Activated CD8-positive, alpha-beta T cell treated with anti-CD3 and anti-CD28 coated beads, Interleukin-2, amount 10 ng/mL, durations not matched to agents 7 days and 5 days (primary cell): ENCODE data around the gene GSC. TPM values are rescaled to one million over a fixed set of nuclear protein-coding genes. Genes with fewer than 3 reads are reported as not detected.

ENCODE experiments used
- ATAC-seq: fragments of 150-1000 bp; cut with Tn5 transposase; one replicate; pipeline ENCODE4 v1.10.0; 2021; ENCODE audit warnings: moderate library complexity
- CTCF ChIA-PET: fragments of 350-600 bp; sonication (Branson Sonifier 250); formaldehyde crosslinking; loops from one replicate; lab custom pipeline; 2021; ENCODE audit warnings: antibody characterized with exemption; lab: Charles Lee
- POLR2A ChIA-PET: fragments of 350-600 bp; sonication (Branson Sonifier 250); formaldehyde crosslinking; loops from one replicate; lab custom pipeline; 2021; ENCODE audit warnings: antibody characterized with exemption; lab: Charles Lee
- DNase-seq: peaks from one replicate; pipeline ENCODE4 v3.0.0-alpha.2; 2020
- H3K27ac Mint-ChIP-seq: one replicate; pipeline ENCODE4 v1.8.0; 2021; ENCODE audit warnings: mild to moderate bottlenecking, mixed read lengths
- H3K27me3 Mint-ChIP-seq: one replicate; pipeline ENCODE4 v1.8.0; 2021; ENCODE audit warnings: low read depth, mixed read lengths
- H3K36me3 Mint-ChIP-seq: one replicate; pipeline ENCODE4 v1.8.0; 2021; ENCODE audit warnings: low read depth, mixed read lengths
- H3K4me1 Mint-ChIP-seq: one replicate; pipeline ENCODE4 v1.8.0; 2021; ENCODE audit warnings: low read depth, mixed read lengths
- H3K4me3 Mint-ChIP-seq: one replicate; pipeline ENCODE4 v1.8.0; 2021; ENCODE audit warnings: mild to moderate bottlenecking, mixed read lengths
- H3K9me3 Mint-ChIP-seq: one replicate; pipeline ENCODE4 v1.8.0; 2022; ENCODE audit warnings: mixed read lengths; ENCODE audit not compliant: insufficient read depth
- total RNA-seq, 2 experiments: library from RNA; stranded (reverse); gene quantifications; one replicate each; pipeline ENCODE4 v1.2.3, GENCODE V29; 2021

GSC gene
- total RNA-seq, 2 experiments from 2014 or later = not detected

- CTCF ChIA-PET = no interaction called here
- Mint-ChIP-seq H3K4me1 (peaks cover 17% of the 10 kb centered on the region), H3K27ac (no peak overlapping the region), H3K4me3 (peak overlapping the region; percentile 28), H3K36me3 (peaks cover 24% of the 10 kb centered on the region), H3K27me3 (peaks cover 85% of the 10 kb centered on the region), H3K9me3 (peaks cover 10% of the 10 kb centered on the region)
- DNase-seq (no peak), ATAC-seq (no peak)
- POLR2A ChIA-PET = no interaction called here
Measured at GRCh38 chr14:94770815-94771157, 873 bp upstream of the GSC start.

DNA sequence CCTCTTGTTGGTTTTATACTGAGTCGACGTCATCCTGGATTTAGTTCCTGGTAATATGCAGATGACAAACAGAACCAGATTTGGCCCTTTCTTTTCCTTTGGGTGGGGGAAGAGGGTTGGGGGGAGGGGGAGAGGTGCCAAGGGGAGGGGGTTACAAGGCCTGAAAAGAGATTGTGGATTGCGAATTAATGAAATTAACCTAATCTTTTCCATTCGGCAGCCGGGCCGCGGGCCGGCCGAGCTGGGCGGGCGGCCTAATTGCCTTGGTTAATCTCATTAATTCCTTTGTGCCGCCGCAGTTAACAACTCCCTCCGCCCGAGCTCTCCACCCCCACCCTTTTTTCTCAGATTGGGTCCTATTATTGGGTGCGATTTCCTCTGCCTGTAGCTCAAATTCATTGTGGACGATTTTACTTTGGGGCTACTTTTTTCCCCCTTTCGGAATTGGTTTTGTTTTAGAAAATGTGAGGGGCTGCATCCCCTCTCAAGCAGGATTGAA is 387 bp upstream of the GSC start:
- Mint-ChIP-seq H3K4me3 (peak overlapping the region; percentile 45), H3K4me1 (peaks cover 17% of the 10 kb centered on the region), H3K9me3 (peaks cover 10% of the 10 kb centered on the region), H3K36me3 (peaks cover 24% of the 10 kb centered on the region), H3K27ac (no peak overlapping the region), H3K27me3 (peaks cover 84% of the 10 kb centered on the region)
- CTCF ChIA-PET = no interaction called here
- DNase-seq (no peak), ATAC-seq (no peak)
- POLR2A ChIA-PET = no interaction called here

DNA sequence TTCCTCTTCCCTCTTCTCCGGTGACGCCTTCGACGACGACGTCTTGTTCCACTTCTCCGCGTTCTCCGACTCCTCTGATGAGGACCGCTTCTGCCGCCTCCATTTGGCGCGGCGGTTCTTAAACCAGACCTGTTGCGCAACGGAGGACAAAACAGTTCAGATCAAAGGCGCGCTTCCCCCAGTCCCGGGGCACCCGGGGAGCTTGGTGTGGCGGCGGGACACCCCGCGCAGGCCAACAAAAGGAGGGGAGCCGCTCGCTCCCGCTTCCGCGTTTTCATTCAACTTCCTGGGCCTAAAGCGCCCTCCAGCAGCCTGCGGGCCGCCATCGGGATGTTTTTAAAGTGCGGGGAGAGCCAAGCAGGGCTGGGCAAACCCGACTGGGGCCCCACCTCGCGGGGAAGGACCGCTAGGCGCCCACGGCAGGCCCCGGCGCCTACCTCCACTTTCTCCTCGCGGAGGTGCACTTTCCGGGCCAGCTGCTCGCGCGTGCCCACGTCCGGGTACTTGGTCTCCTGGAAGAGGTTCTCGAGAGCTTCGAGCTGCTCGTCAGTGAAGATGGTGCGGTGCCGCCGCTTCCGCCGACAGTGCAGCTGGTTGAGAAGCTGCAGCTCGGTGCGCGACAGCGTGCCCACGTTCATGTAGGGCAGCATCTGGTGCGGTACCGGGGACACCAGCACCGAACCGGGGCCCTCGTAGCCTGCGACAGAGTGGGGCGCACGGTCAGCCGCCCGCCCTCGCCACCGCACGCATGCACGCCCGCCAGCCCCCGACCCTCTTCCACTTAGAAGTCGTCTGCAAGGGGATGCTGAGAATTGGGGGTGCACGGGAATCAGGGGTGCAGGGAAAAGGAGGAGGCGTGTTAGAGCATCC is 1.2 kb downstream of the GSC start:
- ChIA-PET POLR2A (no interaction called here), CTCF (no interaction called here)
- H3K4me3 Mint-ChIP-seq = peak overlapping the region; percentile 70
- peaks cover 17% of the 10 kb centered on the region for H3K4me1 Mint-ChIP-seq
- peak overlapping the region; percentile 46 for H3K27ac Mint-ChIP-seq
- ATAC-seq (peak; percentile 37), DNase-seq (peak; percentile 63)
- peaks cover 10% of the 10 kb centered on the region for H3K9me3 Mint-ChIP-seq
- H3K36me3 Mint-ChIP-seq = peaks cover 22% of the 10 kb centered on the region
- peaks cover 81% of the 10 kb centered on the region for H3K27me3 Mint-ChIP-seq

DNA sequence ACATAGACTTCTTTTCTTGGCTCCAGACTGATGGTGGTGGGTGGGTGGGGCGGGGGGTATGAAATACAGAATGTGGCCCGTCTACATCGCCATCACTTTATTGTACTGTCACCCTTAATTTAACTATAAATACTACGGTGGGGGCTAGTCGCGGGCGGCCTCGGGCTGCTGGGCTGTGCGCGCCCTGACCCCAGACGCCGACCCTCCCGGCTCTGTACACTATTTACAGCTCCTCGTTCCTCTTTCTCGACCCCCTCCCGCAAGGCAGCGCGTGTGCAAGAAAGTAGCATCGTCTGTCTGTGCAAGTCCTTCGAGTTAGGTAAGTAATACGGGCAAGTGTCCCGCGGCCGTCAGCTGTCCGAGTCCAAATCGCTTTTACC is 1.8 kb downstream of the GSC start:
- ChIA-PET CTCF (interaction anchor here (1.0 kb wide), 1 partner anchor 20 kb away, joined by 3 read pairs; no protein-coding TSS in a partner anchor), POLR2A (no interaction called here)
- DNase-seq (no peak), ATAC-seq (no peak)
- Mint-ChIP-seq H3K27me3 (peaks cover 78% of the 10 kb centered on the region), H3K4me1 (peaks cover 17% of the 10 kb centered on the region), H3K36me3 (peaks cover 17% of the 10 kb centered on the region), H3K9me3 (peaks cover 10% of the 10 kb centered on the region), H3K27ac (no peak overlapping the region), H3K4me3 (peak overlapping the region; percentile 70)

- ChIA-PET POLR2A (no interaction called here), CTCF (interaction anchor here (1.0 kb wide), 1 partner anchor 19 kb away, joined by 3 read pairs; no protein-coding TSS in a partner anchor)
- DNase-seq = no peak
- H3K9me3 Mint-ChIP-seq = peaks cover 8% of the 10 kb centered on the region
- H3K36me3 Mint-ChIP-seq = peaks cover 13% of the 10 kb centered on the region
- peaks cover 17% of the 10 kb centered on the region for H3K4me1 Mint-ChIP-seq
- H3K4me3 Mint-ChIP-seq = peak overlapping the region; percentile 45
- no peak overlapping the region for H3K27ac Mint-ChIP-seq
- H3K27me3 Mint-ChIP-seq = peaks cover 77% of the 10 kb centered on the region
- no peak for ATAC-seq
Measured at GRCh38 chr14:94767321-94767878, 2.5 kb downstream of the GSC start.

DNA sequence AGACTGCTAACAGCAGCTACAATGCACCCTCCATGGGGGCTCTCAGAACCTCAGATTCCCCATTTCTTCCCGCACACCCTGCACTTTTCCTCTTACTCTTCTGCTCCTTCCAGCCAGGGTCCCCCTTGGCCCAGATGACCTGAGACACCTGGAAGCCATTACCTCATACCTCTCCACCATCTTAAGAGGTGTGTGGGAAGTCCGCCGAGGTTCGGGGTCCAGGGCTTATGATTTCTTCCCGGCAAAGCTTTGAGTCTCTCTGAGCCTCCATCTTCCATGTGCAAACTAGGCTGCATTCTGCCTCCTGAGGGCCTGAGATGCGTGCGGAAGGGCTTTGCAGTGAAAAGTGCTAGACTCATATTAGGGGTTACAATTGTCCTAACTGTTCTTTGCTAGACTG is 5.3 kb downstream of the GSC start:
- CTCF ChIA-PET = interaction anchor here (1.0 kb wide), 1 partner anchor 24 kb away, joined by 3 read pairs; no protein-coding TSS in a partner anchor
- Mint-ChIP-seq H3K27ac (no peak overlapping the region), H3K36me3 (peaks cover 7% of the 10 kb centered on the region), H3K4me1 (peaks cover 13% of the 10 kb centered on the region), H3K4me3 (no peak overlapping the region), H3K27me3 (peaks cover 57% of the 10 kb centered on the region), H3K9me3 (no peaks in the 10 kb centered on the region)
- POLR2A ChIA-PET = no interaction called here
- no peak for DNase-seq
- no peak for ATAC-seq

DNA sequence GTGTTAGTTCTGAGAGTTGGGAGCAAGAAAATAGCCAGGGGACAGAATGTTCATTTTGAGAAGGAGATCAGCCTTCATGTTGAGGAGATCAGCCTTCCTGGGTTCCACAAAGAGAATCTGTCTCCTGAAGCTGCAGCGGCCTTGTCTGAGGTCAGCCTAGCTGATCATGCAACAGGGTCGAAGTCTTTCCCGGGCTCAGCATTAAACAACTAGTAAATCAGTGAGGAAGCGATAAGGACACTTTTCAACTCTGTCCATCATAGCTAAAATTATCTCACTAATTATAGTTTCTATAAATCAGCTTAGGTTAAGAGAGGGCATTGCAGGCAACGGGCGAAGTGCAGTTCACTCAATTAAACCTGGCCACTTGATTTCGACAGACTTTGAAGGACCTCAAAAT is 7.5 kb downstream of the GSC start:
- ATAC-seq = no peak
- DNase-seq = no peak
- no peaks in the 10 kb centered on the region for H3K4me1 Mint-ChIP-seq
- peaks cover 44% of the 10 kb centered on the region for H3K27me3 Mint-ChIP-seq
- H3K27ac Mint-ChIP-seq = no peak overlapping the region
- no peaks in the 10 kb centered on the region for H3K36me3 Mint-ChIP-seq
- no peak overlapping the region for H3K4me3 Mint-ChIP-seq
- no peaks in the 10 kb centered on the region for H3K9me3 Mint-ChIP-seq
- ChIA-PET POLR2A (no interaction called here), CTCF (no interaction called here)

DNA sequence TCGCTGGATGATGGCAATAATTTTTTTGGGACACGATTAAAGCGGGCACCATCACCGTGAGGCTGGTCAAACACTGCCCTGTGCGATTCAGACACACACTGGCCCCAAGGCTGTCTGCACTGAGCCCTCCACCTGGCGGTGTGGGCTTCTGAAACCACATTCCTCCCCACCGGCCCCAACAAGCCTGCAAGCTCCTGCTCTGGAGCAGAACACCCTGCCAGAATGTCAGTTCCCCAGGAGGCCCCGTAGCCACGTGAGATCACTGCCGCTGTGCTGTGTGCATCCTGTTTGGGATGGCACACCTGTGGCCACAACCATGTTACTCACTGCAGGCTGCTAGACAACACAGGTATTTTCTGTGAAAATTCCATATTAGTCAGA is 7.9 kb downstream of the GSC start:
- no peak for ATAC-seq
- Mint-ChIP-seq H3K27me3 (peaks cover 41% of the 10 kb centered on the region), H3K36me3 (no peaks in the 10 kb centered on the region), H3K27ac (no peak overlapping the region), H3K9me3 (no peaks in the 10 kb centered on the region), H3K4me3 (no peak overlapping the region), H3K4me1 (no peaks in the 10 kb centered on the region)
- POLR2A ChIA-PET = no interaction called here
- no peak for DNase-seq
- CTCF ChIA-PET = no interaction called here

- POLR2A ChIA-PET = no interaction called here
- Mint-ChIP-seq H3K36me3 (no peaks in the 10 kb centered on the region), H3K27ac (no peak overlapping the region), H3K9me3 (no peaks in the 10 kb centered on the region), H3K4me1 (no peaks in the 10 kb centered on the region), H3K27me3 (peaks cover 36% of the 10 kb centered on the region), H3K4me3 (no peak overlapping the region)
- no peak for ATAC-seq
- CTCF ChIA-PET = interaction anchor here (0.7 kb wide), 1 partner anchor 13 kb away, joined by 3 read pairs; no protein-coding TSS in a partner anchor
- DNase-seq = no peak
Measured at GRCh38 chr14:94761348-94761996, 8.4 kb downstream of the GSC start.

DNA sequence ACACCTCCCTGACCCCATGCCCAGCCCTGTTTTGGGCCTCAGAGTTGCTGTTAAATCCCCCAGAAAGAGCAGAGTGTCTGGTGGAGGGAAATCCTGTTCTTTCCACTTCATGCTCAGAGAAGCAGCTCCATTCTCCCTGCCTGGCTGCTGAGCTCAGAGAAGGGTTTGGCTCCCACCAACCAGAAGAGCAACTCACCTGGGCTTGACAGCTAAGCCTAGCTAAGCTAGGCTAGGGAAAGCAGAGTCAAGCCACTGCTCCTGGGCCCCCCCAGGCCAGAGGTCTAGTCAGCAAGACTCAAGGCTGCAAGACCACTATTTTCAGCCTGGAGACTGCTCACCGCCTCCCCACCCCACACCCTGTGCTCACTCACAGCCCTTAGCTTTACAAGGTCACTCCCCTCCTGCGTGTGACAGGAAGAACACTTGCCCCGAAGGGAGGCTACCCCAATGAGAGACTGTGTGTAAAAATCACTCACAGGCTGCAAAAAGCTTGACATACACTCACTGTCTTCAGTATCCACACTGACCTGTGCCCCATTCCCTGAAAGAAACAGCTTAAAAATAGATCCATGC is 13.5 kb downstream of the GSC start:
- DNase-seq (no peak), ATAC-seq (no peak)
- ChIA-PET POLR2A (no interaction called here), CTCF (no interaction called here)
- H3K9me3 Mint-ChIP-seq = no peaks in the 10 kb centered on the region
- H3K27me3 Mint-ChIP-seq = peaks cover 5% of the 10 kb centered on the region
- no peak overlapping the region for H3K4me3 Mint-ChIP-seq
- no peaks in the 10 kb centered on the region for H3K36me3 Mint-ChIP-seq
- H3K27ac Mint-ChIP-seq = no peak overlapping the region
- H3K4me1 Mint-ChIP-seq = no peaks in the 10 kb centered on the region

DNA sequence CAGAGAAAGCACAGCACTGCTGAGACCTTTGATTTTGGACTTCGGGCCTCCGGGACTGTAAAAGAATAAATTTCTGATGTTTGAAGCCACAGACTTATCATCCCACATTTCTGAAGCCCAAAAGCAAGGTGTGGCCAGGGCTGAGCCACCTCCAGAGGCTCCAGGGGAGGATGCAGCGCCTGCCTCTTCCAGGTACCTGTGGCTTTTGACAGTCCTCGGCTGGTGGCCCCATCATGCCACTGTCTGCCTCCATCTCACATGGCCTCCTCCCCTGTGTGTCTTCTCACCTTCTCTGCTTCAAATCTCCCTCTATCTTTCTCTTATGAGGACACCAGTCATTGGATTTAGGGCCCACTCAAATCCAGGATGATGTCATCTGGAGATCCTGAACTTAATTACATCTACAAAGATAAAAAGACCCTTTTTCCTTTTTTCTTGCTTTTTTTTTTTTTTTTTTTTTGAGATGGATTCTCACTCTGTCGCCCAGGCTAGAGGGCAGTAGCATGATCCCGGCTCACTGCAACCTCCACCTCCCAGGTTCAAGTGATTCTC is 15.4 kb downstream of the GSC start:
- ATAC-seq (no peak), DNase-seq (no peak)
- no peaks in the 10 kb centered on the region for H3K4me1 Mint-ChIP-seq
- ChIA-PET CTCF (no interaction called here), POLR2A (no interaction called here)
- H3K9me3 Mint-ChIP-seq = no peaks in the 10 kb centered on the region
- H3K4me3 Mint-ChIP-seq = no peak overlapping the region
- no peaks in the 10 kb centered on the region for H3K36me3 Mint-ChIP-seq
- H3K27ac Mint-ChIP-seq = no peak overlapping the region
- peaks cover 3% of the 10 kb centered on the region for H3K27me3 Mint-ChIP-seq
